NB4 (cell line): ENCODE data around the gene GRID1.

Experiments
- DNase-seq: peaks from one replicate; pipeline ENCODE4 v3.0.0; 2010; ENCODE audit warnings: low read depth
- H3K4me3 ChIP-seq: one replicate; pipeline ENCODE4 v1.5.1; 2011; ENCODE audit warnings: mild to moderate bottlenecking, low read depth, low read length, moderate library complexity
- MYC ChIP-seq: IDR thresholded peaks from 2 replicates; pipeline ENCODE4 v1.6.1; 2011; ENCODE audit warnings: low read depth, low read length
- POLR2A ChIP-seq: IDR thresholded peaks from 2 replicates; pipeline ENCODE4 v1.6.1; 2011; ENCODE audit warnings: mild to moderate bottlenecking; ENCODE audit not compliant: insufficient read length; ENCODE audit errors: extremely low read depth
- TF ChIP-seq, protein P1 (sequence below): IDR thresholded peaks from 2 replicates; pipeline ENCODE4 v1.6.1; 2011; ENCODE audit warnings: low read depth, low read length
- TF ChIP-seq, protein P2 (sequence below): IDR thresholded peaks from one replicate; pipeline ENCODE4 v1.5.1; 2012; ENCODE audit warnings: low read depth, low read length

GRID1 gene

DNA sequence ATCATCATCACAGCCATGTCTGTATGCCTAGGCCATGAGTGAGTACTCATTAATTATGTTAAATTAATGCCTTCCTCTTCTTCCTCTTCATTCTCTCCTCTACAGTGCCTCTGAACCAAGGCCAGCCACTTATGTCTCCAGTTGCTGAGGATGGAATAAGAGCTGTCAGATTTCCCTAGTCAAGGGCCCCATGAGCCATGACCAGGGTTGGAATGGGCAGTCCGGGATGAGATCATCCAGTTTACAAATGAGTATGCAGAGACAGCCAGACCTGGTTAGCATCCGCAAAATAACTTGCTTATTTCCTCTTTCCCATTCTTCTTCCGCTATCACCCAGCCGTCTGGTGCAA is 342.7 kb downstream of the GRID1 start:
- no peak overlapping the region for H3K4me3 ChIP-seq
- TF ChIP-seq, protein P1, sequence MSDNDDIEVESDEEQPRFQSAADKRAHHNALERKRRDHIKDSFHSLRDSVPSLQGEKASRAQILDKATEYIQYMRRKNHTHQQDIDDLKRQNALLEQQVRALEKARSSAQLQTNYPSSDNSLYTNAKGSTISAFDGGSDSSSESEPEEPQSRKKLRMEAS = no peak
- TF ChIP-seq, protein P2, sequence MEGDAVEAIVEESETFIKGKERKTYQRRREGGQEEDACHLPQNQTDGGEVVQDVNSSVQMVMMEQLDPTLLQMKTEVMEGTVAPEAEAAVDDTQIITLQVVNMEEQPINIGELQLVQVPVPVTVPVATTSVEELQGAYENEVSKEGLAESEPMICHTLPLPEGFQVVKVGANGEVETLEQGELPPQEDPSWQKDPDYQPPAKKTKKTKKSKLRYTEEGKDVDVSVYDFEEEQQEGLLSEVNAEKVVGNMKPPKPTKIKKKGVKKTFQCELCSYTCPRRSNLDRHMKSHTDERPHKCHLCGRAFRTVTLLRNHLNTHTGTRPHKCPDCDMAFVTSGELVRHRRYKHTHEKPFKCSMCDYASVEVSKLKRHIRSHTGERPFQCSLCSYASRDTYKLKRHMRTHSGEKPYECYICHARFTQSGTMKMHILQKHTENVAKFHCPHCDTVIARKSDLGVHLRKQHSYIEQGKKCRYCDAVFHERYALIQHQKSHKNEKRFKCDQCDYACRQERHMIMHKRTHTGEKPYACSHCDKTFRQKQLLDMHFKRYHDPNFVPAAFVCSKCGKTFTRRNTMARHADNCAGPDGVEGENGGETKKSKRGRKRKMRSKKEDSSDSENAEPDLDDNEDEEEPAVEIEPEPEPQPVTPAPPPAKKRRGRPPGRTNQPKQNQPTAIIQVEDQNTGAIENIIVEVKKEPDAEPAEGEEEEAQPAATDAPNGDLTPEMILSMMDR = no peak
- TF ChIP-seq MYC (no peak), POLR2A (no peak)
- DNase-seq = no peak

DNA sequence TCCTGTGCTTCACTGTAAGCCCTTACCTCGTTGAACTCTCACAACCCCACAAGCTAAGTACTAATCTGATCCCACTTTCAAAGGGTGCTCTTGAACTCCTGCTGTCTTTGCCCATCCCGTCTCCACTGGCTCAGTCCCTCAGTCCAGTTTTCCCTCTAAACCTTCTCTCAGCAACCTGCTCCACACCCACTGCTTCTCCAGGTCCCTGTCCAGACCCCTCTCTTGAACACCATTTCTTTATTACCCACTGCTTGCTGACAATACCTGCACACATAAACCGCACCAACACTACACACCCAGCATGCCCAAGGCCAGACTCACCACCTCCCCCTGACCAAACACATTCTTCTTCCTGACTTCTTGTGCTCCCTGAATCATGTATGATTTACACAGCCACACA is 343.3 kb downstream of the GRID1 start:
- DNase-seq = no peak
- no peak for TF ChIP-seq POLR2A
- TF ChIP-seq, protein P1 = no peak
- no peak overlapping the region for H3K4me3 ChIP-seq

DNA sequence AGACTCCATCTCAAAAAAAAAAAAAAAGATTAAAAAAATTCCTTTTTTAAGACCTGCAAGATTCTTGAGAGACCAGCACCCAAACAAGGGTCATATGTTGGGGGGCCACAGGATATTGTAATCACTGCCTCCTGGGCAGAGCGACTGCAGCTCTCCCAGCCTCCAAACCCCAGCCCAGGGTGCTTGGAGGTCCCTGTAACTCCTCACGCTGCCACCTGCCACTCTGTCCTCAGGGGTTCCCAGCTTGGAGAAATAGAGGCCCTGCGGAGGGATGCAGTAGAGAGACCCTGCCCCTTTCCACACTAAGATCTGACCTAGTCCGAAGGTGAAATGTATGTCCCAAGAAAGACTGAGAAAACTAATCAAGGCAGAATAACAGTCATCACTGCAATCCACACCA is 343.7 kb downstream of the GRID1 start:
- DNase-seq = no peak
- TF ChIP-seq POLR2A (no peak), MYC (no peak)
- TF ChIP-seq, protein P1 = no peak
- TF ChIP-seq, protein P2 = no peak

DNA sequence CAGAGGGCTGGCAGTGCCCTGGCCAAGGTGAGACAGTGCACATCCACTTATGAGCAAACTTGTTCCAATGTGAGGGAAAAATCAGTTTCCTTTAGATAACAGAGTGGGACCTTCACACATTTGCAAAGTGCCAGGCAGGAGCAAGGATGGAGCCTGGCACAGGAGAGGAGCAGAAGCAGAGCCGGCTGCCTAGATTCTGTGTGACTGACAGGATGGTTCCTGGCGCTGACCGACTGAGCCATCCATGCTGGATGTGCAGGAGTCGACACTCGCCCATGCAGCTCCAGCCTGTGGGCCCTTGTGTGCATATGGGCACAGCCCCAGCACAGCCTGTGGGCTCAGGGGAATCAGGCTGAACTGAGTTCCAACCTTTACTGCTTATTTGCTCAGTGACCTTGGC is 346.5 kb downstream of the GRID1 start:
- H3K4me3 ChIP-seq = no peak overlapping the region
- DNase-seq = no peak
- TF ChIP-seq, protein P1 = no peak
- TF ChIP-seq POLR2A (no peak), MYC (no peak)
- TF ChIP-seq, protein P2 = no peak

More for the DNA sequence above, 343.7 kb downstream of the GRID1 start:
- no peak overlapping the region for H3K4me3 ChIP-seq

DNA sequence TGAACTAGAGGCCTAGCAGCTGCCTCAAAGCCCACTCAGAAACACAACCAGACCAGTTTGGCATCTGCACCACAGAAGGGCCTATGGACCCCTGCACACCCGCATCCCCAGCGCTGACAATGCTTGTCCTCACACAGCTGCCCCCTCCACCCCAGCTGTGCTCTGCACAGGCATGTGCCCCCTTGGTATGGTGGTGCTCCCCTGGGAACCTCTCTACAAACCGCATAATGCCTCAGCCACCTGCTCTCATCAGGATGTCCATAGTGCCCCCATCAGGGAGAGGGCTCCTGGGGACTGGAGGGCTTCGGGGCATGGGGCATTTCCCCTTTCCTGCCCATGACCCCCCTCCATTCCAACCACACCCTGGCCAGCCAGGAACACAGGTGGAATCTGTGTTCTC is 347.5 kb downstream of the GRID1 start:
- no peak overlapping the region for H3K4me3 ChIP-seq
- no peak for DNase-seq
- TF ChIP-seq, protein P2 = no peak
- TF ChIP-seq, protein P1 = no peak
- TF ChIP-seq POLR2A = no peak
- TF ChIP-seq MYC = no peak

DNA sequence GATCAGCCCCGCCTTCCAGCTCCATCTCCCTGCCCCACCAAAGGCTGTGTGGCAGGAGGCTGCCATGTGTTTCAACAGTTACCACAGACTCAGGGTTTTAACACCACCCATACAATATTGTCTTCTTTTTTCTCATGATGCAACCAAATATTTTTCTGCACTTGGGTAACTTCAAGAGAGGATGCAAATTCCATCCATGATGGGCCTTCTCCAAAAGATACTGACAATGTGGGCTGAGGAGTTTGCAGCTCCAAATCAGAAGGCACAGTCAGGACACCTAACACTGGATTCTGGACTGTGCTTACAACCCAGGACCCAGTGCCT is 347.9 kb downstream of the GRID1 start:
- no peak overlapping the region for H3K4me3 ChIP-seq
- peak; percentile 44 for DNase-seq
- TF ChIP-seq, protein P1 = no peak
- TF ChIP-seq MYC = no peak
- TF ChIP-seq POLR2A = no peak
- TF ChIP-seq, protein P2 = no peak
